ENCODE results near the gene ISL1.

The ISL1 gene

DNA sequence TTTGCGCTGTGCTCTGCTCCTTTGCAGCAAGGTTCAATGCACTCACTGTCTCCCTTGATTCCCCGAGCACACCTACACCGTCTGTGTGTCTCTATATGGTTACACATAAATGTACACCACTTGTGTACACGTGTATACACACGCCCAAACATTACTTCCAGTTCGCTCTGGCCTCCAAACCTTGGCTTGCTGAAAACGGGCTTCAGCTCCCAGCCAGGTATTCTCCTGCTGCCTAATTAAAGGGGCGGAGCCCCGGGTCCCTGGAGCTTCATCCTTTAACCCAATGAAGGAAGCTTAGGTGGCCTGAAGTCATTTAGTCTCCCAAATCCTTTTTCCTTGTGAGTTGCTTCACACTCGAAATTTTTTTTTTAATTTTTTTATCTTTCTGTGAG, 4.6 kb downstream of the ISL1 start:
- DNase-seq: no peak

DNA sequence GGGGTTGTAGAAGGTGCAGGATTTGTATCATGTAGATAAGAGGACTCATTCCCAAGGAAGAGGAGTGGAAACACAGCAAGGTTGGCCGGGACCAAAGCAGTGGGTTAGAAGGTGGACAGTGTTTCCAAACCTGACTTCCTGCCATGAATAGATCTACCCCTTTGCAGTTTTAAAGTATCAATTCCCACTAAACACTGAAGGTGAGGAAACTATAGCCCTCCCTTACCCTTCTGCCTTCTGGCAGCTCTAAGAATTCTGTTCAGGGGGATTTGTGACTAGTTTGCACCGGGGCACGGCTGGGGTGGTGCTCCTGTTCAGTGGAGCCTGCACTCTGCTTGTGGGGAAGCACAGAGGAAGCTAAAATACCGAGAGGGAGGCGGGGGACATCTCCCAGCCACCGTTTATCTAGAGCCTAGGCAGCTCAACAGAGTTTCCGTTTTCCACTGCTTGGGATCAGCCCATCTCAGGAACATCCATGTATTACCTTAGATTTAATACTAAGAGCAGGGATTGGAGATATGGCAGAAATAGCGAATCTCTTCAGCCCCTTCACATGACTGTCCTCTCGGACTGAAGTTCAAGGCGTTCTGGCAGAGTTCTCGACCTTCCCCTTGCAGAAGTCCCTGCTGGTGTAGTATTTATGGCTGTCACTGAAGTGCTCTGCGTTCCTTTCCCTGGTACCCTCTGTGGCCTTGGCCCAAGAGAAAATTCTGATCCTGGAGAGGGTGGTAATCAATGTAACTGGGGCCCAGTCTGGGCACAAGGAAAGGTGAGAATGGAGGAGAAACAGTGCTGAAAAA, 5.4 kb downstream of the ISL1 start:
- no peak for DNase-seq

DNA sequence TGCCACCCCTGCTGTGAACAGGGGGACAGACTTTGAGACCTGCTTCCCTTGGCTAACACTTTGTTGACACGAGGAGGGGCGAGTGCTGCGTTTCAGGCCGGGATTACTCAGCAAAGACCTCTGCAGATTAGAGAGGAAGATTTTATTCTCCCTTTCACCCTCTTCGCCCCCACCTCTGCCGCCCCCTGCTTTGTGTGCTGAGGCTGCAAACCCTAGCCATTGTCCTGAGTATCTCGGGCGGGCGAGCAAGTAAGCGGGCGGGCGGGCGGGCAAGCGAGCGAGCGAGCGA, 6.0 kb downstream of the ISL1 start:
- DNase-seq: no peak

DNA sequence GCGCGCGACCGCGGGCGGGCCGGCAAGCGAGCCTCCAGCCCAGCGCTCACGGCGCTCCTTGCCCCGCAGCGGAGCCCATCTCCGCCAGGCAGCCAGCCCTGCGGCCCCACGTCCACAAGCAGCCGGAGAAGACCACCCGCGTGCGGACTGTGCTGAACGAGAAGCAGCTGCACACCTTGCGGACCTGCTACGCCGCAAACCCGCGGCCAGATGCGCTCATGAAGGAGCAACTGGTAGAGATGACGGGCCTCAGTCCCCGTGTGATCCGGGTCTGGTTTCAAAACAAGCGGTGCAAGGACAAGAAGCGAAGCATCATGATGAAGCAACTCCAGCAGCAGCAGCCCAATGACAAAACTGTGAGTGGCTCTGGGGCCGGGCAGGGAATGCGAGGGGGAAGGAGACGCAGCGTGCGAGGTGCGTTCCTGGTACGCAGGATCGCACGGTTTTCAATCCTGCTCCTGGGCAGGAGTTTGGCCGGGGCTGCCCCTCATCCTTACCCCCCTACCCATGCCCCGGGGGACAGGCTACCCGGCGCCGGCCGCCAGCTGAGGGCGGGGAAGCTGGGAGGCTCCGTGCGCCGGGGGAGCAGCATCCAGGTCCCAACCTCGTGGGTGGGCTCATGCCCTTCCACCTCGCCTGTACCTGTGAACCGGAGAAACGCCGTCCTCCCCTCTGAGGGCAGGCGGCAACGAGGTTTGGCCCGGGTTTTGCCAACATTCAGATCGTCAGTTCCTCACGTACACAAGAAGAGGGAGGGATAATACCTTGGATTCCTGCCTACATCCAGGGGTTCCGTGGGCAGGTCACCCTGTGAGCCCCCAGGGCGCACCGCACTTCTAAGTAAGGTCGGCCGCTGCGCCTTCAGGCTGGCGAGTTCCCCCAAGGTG, 6.6 kb downstream of the ISL1 start:
- no peak for DNase-seq

DNA sequence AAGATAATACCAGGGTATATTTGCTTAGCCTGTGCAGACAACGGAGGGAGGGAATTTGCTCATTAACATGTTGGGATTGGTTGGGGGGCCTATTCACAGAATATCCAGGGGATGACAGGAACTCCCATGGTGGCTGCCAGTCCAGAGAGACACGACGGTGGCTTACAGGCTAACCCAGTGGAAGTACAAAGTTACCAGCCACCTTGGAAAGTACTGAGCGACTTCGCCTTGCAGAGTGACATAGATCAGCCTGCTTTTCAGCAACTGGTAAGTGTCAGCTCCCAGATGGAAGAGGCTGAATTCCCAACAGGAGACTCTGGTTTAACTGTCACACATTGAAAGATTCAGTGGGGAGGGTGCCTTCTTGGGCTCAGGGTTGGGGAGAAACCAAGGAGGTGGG, 7.9 kb downstream of the ISL1 start:
- DNase-seq: no peak

DNA sequence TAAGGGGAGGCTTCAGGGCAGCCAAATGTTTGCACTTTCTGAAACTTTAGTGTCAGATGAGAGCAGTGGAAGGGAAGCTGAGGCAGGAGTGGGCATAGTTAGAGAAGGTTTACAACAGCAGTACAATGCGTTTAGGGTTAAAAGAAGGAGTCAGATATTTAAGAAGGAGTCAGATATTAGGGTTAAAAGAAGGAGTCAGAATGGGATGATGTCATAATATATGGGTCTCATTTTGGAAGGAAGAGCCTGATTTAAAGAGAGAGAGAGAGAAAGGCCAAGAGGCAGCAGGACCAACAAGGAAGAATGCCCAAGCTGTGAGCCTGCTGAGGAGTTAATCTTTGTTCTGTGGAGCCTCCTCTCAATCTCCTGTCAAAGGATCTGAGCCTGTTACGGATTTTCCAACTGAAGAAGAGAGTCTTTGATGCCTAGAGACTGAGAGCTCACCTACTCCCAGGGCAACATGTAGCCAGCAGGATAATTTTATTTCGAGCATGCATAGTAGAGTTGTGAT, 9.5 kb downstream of the ISL1 start:
- DNase-seq: no peak

DNA sequence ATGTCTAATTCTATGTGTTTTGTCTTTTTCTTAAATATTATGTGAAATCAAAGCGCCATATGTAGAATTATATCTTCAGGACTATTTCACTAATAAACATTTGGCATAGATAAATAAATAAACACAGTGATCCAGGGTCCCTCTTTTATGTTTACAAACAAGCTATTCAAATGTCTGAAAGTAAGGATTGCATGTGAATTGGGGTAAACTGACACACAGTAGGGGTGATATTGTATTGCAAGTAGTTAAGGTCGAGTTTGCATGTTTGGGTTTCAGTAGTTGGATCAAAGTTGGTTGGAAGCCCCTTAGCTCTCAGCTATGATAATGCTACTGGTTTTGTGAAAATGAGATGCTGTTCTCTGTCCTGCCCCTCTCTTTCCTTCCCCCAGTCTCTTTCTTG, 11.4 kb downstream of the ISL1 start:
- DNase-seq: no peak

DNA sequence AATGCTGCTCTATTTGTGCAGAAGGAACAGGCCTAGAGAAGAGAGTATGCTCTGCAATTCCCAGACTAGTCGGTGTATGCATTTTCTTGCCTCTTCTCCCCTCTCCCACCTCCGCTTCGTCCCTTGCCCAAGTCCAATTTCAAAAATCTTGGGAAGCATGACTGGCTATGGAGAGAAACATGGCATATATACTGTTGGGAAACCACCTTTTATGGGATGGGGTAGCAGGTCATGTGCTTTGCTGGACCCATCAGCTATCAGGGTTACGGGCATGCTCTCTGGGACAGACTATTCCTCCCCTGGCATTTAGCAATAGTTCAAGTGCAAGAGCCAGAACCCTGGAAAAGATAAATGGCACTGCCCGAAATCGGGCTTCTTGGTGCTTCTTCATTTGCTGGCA, 12.0 kb downstream of the ISL1 start:
- no peak for DNase-seq

DNA sequence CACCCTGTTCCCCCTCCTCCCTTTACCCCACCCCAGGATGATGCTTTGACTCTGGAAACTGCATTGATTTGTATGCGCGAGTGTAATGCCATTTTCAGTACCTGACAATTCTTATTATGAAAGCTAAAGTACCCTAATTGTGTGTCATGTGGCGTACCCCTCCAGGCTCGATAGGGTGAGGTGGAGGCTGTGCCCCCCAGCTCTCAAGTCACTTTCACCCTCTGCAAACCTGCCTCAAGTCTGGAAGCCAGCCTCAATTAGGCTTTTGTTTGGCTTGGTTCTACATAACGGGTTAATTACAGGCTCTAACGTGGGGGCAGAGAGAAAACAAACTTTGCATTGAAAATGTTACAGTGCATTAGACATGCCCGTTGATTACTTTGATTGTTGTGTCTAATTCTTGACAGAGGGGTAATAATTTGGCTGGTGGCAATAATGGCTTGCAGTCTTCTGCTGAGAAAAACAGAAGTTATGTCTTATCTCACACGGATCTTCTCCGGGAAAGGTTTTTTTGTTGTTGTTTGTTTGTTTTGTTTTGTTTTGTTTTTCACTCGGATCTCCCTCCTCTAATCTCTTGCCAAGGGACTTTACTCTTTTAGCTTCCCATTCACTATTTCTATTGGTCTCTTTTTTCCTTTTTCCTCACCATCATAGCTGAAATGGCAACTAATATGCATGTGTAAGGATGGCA, 12.6 kb downstream of the ISL1 start:
- no peak for DNase-seq

DNA sequence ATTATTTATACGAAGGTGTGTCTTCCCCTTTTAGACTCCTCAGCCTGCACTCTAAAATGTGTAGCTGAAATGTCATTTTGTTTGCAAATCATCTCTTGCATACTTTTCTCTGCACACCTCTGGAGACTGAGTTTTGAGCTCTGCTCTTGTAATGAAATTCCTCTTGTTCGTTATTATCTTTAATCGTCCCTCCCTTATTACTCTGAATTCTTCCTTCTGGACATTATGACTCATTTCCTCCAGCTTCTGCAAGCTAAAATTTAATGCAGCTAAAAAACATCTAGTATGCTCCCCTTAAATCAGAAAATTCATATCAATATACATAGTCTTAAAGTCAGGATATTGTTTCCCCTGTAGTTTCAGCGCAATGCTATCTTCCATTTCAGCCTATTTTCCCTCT, 13.5 kb downstream of the ISL1 start:
- DNase-seq: no peak

DNA sequence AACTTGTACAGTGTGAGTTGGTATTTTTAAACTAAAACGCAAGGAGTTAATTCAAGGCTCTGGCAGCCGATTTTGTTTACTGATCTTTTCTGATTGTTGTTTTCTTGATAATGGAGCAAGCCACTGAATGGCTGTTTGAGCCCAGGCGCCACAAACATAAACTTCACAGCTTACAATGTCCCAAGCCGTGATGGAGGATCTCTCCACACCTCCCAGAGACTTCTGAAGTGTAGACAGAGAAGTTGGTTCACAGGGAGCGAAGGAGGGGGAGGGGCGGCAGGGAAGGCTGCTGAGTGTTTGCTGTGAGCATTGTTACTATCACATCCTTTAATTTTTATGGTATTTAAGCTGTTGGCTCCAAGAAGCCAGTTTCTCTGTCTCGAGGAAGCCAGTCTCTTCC, 14.7 kb downstream of the ISL1 start:
- DNase-seq: no peak

DNA sequence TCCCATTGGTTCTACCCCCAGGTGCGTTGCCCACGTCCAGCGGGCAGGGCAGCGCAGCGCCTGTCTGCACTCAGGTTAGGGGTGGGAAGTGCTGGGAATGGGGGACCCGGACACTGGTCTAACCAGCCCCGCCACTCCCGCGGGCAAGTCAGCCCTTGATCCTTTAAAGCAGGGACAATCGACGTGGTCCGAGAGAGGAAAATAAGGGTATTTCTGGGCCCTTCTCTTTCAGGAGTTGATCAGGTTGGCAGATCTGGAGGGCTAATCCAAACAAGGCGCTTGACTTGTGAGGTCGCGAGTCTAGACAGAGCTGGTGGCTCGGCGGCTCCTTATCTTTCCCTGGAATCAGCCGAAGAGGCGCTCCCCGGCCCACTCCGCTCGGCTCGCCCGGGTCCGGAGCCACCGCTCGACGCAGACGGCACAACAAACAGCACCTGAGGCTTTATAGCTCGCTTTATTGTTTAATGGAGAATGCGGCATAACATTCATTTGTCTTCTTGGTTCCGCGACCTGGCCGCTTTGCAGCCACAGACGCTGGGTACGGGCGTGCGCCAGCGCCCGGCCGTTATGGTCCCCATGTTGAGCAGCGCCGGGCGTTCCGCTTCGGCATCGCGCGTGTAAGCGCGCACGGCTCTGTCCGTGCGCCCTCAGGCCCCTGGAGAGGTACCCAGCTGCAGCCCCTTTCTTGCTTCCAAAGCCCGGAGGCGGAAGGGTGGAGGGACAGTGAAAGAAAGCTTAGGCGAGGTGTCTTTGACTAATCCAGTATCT, 15.8 kb downstream of the ISL1 start:
- no peak for DNase-seq

DNA sequence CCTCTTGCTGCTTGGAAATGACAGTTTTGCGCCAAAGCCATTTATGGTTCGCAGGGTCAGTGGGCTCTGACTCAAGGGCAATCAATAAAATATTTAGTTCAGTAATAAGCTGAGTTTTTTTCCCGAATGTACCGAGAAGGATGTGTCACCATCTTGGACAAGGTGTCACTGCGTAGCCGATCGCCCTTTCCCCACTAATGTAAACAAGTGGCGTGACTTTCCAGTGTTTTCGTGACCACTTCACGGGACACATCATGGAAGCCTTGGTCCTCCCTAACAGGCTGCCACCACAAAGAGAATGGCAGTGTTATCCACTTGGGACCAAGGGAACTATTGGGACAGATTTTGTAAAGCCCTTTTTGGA, 16.4 kb downstream of the ISL1 start:
- DNase-seq: no peak

DNA sequence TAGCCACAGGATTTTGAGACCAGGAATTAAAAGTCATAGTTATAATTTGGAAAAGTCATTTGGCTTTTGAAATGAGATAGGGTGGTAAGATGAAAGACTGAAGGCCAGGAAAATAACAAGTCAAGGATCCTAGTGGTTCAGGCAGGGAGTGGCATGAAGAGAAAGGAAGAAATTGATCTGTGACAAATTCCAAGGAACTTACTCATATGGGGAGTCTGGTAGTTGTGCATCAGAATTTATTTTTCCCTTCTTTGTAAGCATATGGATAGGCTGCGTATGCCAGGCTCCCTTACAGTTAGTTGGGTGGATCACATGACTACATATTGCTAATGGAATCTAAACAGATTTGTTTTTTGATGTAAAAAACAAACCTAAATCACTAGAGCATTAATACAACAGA, 21.0 kb downstream of the ISL1 start:
- no peak for DNase-seq

DNA sequence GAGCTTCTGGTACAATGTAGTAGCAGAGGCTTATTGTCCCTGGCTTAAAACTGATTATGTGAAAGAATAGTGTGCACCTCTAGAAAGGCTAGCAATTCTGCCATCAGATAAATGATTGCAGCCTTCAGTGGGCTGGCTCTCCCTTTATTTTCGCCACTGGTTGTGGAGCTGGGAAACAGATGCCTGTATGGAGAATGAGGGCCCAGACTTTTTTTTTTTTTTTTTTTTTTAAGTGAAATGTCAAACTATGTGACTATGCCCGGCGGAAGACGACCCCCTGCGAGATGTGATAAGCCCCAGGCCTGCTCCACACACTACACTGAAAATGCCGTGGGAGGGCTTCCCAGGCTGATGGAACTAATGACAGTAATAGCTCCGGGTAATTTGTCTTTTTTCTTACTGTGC, 28.7 kb downstream of the ISL1 start:
- no peak for DNase-seq

DNA sequence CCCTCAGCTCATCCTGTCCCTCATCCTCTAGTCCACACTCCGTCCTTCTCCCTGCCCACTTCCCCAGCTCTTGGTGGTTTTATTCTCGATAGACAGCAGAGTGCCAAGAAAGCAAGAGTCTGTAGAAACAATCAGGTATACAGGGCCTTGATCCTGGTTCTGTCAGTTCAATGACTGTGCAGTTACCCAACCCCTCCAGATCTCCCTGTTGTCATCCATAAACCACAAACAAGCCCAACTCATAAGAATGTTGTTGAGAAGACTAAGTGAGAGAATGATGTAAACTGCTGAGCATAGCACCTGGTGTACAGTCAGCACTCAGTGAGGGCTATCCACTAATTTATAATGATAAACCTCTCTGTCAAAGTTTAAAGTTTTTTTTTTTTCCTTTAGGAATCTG, 31.3 kb downstream of the ISL1 start:
- no peak for DNase-seq

DNA sequence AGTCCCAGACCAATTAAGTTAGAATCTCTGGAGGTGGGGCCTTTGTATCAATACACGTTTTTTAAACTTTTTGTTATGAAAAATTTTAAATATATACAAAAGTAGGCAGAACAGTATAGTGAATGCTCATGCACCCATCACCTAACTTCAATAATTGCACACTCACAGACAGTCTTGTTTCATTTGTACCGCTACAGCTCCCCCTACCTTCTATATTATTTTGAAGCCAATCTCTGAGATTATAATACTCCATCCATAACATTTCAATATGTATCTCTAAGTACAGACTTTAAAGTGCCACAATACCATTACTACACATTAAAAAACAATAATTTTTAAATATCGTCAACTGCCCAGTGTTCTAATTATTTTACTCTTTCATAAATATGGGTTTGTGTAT, 32.9 kb downstream of the ISL1 start:
- no peak for DNase-seq

DNA sequence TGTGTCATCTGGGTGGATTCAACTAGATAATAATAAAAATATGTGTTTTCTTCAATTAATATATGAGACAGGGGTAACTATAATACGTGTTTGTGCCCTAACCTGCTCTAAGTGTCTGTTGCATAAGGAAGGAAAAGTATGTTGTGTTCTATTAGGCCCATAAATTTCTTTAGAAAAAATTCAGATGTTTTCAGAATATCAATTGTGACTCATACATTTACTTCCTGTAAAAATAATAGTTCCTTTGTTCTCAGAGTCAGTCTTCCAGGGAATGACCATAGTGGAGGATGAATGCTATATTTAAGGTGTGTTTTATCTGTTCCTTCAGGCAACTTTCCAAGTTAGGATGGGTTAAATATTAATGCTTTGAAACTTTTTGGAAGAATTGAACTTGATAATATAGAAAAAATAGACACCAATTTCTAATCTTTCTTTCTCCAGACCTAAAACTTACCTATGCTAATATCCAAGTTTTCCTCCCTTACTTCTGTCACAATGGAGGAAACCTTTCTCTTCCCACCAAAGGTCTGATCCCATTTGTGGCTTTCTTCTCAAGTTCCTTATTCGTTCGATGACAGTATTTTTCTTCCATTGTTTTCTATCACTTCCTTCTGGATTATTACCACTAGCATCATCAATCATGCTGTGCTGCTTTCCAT, 49.9 kb downstream of the ISL1 start:
- no peak for DNase-seq

DNA sequence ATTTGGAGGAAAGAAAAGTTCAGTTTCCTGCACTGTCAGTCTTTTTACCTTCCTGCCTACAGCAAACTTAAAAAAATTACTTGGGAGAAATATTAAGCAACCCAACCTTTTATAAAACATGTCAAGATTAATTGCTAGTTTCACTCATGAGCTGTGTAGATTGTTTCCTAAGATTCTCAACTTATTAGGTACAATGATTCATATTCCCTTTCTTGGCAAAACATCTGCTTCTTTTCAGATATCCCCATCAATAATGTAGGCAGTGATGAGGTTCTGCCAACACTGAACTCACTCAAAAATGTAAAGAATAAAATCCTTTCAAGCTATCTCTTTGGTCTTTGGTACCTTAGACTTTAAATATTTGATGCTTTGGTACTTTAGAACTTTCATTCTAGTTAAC, 56.0 kb downstream of the ISL1 start:
- no peak for DNase-seq

All from stimulated activated CD8-positive, alpha-beta memory T cell treated with anti-CD3 and anti-CD28 coated beads, Interleukin-4, amount 100 ng/mL, for 48 hours (primary cell).